ENCODE data around the gene SPECC1L.

GRCh38 chr22:24357547-24357946 lies 86.9 kb downstream of the SPECC1L start:
- TF ChIP-seq CTCF (IDR thresholded peaks at IDR 0.05) (no peak), EP300 (IDR thresholded peaks at IDR 0.05) (no peak), POLR2A (IDR thresholded peaks at IDR 0.05) (no peak)
